Right hindlimb (tissue), 1 donor: ENCODE data around the gene SERPINA3.
"Not testable (repeated sequence)": the region's sequence is repeated elsewhere in the genome, so short reads cannot be mapped to it uniquely, and the experiment has no call there.

Source experiments
- DNase-seq: peaks from one replicate; pipeline ENCODE4 v3.0.0-alpha.2; 2018

SERPINA3 gene

DNA sequence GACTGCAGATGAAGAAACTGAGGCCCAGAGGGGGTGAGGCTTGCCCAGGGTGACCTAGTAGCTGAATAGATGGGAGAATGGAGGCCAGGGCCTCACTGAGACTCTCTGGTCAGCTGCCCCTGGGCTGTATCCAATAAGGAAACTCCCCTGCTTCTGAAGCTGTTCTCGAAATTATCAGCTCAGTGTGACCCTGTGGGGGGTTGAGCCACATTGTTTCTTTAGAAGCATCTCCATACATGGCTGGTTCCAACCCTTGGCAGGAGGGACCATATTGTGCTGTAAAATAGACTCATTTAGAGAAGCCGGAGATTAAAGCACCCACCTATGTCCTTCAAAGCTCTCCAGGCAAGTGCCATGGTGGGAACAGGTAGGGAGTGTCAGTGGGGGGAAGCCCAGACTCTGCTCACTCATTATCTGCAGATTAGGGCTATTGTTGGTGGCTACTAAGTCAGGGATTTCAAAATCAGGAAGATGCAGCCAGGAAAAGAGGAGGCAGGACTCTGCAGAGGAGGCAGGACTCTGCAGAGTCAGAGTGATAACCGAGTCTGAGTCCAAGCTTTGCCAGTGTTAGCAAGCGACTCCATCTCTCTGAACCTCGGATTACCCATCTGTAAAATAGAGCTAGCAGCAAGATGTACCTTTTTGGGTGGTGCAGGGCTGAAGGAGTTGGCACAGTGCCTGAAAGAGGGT, 27.5 kb upstream of the SERPINA3 start:
- no peak for DNase-seq

GRCh38 chr14:94586635-94587034, 25.6 kb upstream of the SERPINA3 start:
- DNase-seq: no peak

DNA sequence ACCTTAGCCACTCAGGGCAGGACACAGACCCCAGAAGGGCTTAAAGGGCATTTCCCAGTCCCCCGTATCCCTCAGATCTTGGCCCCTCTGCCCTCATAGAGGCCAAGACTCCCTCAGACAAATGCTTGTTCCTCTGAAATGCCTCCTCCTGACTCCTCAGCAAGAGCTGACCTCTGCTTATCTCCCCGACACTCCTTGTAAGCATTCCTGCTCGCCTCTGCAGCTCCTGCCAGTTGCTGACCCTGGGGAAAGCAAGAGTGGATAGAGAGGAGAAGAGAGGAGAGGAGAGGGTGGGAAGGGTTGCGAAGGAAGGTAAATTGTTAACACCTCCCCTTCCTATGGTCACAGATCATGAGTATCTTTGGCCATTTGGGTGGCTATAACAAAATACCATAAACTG, 23.9 kb upstream of the SERPINA3 start:
- DNase-seq: no peak

- no peak for DNase-seq
Observed at GRCh38 chr14:94591073-94591472, 21.1 kb upstream of the SERPINA3 start.

- DNase-seq: no peak
Observed at GRCh38 chr14:94591871-94592270, 20.3 kb upstream of the SERPINA3 start.

- no peak for DNase-seq
Observed at GRCh38 chr14:94592457-94592856, 19.7 kb upstream of the SERPINA3 start.

GRCh38 chr14:94593376-94593748, 18.8 kb upstream of the SERPINA3 start:
- no peak for DNase-seq

- no peak for DNase-seq
Observed at GRCh38 chr14:94593749-94594431, 18.3 kb upstream of the SERPINA3 start.

DNA sequence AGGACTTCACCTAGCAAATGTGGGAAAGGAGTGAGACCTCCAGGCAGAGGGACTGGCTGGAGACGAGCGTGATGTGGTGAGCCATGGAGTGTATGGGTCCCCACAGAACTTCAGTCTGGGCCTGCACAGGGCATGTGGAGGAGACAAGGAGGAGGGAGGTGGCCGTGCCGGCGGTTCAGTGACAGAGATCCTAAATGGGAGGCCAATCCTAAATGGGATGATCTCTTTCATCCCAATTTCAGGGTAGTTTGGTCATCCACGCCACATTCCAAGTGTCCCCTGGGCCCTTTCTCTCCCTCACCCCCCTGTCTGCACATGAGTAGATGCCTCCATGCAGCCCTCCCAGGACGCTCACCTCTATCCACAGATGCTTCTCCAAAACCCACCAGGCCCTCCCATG, 17.8 kb upstream of the SERPINA3 start:
- no peak for DNase-seq

- DNase-seq: no peak
Observed at GRCh38 chr14:94595912-94596311, 16.3 kb upstream of the SERPINA3 start.

GRCh38 chr14:94596361-94596760, 15.8 kb upstream of the SERPINA3 start:
- no peak for DNase-seq

DNA sequence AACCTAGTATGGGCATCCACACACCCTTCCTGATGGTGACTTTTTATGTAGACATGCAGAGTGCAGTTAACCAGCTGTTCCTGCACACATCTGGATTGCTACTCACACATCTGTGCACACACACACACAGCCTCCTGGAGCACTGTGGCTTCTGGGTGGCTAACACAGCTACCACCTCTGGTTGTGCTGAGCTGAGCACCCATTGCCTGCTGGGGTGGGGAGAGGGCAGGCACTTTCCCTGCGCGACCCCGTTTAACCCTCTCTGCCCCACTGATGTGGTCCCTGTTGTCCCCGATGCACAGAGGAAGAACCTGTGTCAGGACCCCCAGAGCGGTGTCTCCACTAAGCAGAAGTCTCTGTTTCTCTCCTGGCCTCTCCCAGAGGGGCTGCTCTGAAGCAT, 14.4 kb upstream of the SERPINA3 start:
- no peak for DNase-seq

DNA sequence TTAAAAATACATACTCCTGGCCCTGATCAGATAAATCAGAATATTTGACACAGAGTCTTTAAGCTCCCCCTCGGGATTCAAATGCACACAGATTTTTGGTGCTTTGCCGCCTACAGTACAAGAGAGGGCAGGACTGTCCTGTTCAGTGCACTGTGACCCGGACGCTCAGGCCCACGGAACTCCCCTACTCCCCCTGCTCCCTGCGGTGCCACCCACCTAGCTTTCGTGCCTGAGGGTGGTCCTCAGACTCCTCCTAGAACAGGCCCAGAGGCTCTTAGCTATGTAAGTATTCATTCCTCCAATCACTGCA, 13.7 kb upstream of the SERPINA3 start:
- DNase-seq: no peak

DNA sequence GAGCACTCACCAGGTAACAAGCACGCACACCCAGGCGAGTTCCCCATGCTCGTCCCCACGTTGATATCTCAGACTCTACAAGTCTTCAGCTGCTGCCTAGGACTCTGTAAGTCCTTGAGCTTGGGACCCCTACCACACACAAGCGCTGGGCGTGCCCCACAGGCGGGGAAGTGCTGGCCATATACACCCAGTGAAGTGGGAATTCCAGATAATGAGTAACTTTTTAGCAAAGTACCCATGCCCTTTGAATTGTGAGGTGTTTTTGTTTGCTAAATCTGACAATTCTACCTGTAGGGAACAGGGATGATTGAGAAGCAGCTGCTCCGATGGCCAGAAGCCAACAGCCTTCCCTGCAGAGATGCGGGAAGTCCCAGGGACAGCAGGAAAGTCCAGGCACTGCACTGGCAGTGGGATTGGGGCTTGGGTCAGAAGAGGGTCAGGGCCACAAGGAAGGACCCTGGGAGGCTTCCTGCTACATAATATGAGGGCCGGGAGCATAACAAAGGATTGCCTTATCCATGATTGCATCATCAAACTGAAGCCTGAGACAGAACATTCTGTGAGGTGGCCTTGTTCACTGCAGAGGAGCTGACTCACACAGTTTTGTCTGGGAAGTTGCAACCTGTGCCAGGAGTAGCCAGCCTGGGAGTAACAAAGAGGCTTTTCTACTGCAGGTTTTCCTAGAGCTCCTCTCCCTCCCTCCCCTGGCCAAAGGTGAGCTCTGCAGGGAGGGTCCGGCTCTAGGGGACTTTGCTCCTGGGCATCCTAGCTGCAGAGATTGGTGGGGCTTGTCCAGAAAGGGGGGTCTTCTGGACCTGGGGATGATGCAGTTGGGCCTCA, 13.2 kb upstream of the SERPINA3 start:
- peak; percentile 55 for DNase-seq

DNA sequence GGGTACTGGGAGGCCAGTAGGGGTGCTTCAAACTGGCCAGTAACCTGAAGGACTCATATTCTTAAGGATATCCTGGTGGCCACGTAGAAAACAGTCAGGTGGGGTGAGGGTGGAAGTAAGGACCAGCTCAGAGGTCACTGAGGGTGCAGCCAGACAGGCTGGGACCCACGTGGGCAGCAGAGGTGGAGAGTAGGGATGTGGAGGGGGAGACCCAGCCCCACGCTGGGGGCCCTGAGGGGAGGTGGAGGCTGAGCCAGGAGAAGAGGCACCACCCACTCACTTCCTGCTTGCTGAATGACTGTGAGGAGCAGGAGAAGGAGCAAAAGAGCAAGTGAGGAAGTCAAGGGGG, 12.6 kb upstream of the SERPINA3 start:
- DNase-seq: no peak

DNA sequence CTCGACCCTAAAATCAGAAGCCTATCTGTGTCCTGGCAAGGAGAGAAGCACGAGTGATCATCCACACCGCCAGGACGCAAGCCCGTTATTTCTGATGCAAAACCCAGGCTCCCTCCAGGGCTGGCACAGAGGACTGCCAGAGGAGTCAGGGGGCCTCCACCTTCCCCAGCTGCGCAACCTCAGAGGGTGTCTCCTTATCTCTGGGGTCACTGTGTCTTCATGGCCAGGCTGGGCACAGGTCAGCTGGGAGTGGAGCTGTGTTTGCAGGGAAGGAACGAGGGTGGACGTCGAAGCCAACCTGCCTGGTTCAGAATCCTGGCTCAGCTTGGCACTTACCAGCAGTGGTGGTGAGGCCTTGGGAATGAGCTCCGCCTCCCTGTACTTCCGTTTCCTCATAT, 12.0 kb upstream of the SERPINA3 start:
- DNase-seq: no peak

- DNase-seq: peak; percentile 77
Observed at GRCh38 chr14:94601884-94602391, 10.3 kb upstream of the SERPINA3 start.

GRCh38 chr14:94602722-94603121, 9.5 kb upstream of the SERPINA3 start:
- no peak for DNase-seq

GRCh38 chr14:94605361-94605760, 6.8 kb upstream of the SERPINA3 start:
- DNase-seq: no peak

DNA sequence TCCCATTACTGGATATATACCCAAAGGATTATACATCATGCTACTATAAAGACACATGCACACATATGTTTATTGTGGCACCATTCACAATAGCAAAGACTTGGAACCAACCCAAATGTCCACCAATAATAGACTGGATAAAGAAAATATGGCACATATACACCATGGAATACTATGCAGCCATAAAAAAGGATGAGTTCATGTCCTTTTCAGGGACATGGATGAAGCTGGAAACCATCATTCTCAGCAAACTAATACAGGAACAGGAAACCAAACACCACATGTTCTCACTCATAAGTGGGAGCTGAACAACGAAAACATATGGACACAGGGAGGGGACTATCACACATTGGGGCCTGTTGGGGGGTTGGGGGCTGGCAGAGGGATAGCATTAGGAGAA, 3.2 kb upstream of the SERPINA3 start:
- not testable (repeated sequence) for DNase-seq

GRCh38 chr14:94611179-94611578, 1.0 kb upstream of the SERPINA3 start:
- DNase-seq: no peak

DNA sequence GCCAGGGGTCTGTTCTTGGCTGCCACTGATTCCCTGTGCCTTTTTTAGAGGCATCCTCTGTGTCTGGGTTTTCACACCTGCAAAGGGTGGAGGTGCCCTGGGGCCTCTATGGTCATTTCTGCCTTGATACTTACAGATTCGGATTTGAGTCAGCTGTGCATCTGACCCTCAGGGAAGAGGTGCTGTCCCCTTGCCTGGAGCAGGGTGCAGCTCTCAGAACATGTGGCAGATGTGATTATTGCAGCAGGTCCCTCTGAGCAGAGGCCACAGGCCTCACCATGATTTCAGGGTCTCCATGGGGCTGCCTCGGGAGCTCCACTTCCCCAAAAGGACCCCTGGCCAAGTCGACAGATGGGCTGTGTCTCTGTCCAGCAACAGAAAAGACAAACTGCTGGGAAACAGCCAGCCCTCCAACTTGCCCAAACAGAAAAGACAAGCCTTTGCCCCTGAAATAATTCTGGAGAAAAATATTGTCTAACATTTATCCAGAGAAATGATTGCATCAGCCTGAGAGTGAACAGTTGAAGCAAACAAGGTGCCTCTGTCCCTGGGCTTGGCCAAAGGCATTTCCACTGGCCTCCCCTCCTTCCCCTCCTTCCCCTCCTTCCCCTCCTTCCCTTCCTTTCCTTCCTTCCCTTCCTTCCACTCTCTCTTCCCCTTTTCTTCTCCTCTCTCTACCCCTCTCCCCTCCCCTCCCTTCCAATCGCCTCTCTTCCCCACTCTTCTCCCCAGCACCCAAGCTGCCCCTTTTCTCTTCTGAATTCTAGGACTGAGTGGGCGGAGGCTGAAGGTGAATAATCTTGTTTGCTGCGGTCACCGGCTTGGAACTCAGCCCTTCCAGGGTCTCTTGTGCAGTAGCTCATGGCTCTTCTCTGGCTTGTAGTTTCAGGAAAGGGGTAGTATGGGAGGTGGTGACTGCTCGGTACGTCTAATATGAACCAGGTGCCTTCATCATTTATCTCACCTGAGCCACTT, 676 bp downstream of the SERPINA3 start:
- DNase-seq: no peak
